Astrocyte of the spinal cord (primary cell): ENCODE data around the gene NPAS3.
A peak's percentile ranks its signal among the peaks of the same experiment; 100 is the strongest.

Experiments used
- DNase-seq: peaks from one replicate; pipeline ENCODE4 v3.0.0; 2011; ENCODE audit warnings: low read depth, low spot score
- H3K4me3 ChIP-seq: 2 replicates; pipeline ENCODE4 v1.5.1; 2011; ENCODE audit warnings: low read depth, mild to moderate bottlenecking, low read length, moderate library complexity
- in situ Hi-C: cut with HindIII; loops from 2 replicates; pipeline ENCODE4 v1.10.0; 2017; ENCODE audit warnings: low sequenced_read_pairs
- TF ChIP-seq, protein P1 (sequence below): IDR thresholded peaks from 2 replicates; pipeline ENCODE4 v1.5.1; 2012; ENCODE audit warnings: low read depth, mild to moderate bottlenecking, low read length, inconsistent platforms

NPAS3 gene

DNA sequence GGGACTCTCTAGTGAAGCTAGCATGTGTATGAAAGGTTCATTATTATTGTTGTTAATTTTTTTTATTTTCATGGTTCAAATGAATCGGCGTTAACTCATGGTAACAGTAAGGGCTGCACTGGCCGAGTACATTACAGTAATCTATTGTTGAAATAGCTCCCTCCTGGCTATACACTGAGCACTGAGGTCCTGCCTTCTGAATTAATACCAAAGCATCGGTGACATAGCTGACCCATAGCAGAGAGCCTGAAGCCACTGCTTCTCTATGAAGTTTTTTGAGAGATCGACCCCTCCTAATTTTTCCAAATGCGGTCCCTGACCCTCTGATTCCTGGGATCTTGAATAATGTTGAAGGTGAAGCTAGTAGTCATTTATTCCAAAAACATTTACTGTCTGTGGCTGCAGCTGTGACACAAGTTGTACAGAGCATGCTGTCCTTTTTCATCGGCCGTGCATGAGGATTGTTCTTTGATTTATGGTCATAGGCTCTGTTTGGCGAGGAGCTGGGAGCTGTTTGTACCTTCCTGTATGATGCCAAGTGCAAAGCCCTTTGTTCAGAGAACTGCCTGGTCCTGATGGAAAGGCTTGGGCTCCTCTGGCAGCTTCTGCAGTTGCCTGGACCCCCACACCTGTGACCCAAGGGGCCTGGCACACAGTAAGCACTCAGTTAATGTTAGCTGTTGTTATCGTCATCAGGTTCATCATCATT lies 525.7 kb downstream of the NPAS3 start:
- TF ChIP-seq, protein P1, sequence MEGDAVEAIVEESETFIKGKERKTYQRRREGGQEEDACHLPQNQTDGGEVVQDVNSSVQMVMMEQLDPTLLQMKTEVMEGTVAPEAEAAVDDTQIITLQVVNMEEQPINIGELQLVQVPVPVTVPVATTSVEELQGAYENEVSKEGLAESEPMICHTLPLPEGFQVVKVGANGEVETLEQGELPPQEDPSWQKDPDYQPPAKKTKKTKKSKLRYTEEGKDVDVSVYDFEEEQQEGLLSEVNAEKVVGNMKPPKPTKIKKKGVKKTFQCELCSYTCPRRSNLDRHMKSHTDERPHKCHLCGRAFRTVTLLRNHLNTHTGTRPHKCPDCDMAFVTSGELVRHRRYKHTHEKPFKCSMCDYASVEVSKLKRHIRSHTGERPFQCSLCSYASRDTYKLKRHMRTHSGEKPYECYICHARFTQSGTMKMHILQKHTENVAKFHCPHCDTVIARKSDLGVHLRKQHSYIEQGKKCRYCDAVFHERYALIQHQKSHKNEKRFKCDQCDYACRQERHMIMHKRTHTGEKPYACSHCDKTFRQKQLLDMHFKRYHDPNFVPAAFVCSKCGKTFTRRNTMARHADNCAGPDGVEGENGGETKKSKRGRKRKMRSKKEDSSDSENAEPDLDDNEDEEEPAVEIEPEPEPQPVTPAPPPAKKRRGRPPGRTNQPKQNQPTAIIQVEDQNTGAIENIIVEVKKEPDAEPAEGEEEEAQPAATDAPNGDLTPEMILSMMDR = no peak
- DNase-seq = no peak
- H3K4me3 ChIP-seq = no peak overlapping the region
- in situ Hi-C loops = no loop called here

DNA sequence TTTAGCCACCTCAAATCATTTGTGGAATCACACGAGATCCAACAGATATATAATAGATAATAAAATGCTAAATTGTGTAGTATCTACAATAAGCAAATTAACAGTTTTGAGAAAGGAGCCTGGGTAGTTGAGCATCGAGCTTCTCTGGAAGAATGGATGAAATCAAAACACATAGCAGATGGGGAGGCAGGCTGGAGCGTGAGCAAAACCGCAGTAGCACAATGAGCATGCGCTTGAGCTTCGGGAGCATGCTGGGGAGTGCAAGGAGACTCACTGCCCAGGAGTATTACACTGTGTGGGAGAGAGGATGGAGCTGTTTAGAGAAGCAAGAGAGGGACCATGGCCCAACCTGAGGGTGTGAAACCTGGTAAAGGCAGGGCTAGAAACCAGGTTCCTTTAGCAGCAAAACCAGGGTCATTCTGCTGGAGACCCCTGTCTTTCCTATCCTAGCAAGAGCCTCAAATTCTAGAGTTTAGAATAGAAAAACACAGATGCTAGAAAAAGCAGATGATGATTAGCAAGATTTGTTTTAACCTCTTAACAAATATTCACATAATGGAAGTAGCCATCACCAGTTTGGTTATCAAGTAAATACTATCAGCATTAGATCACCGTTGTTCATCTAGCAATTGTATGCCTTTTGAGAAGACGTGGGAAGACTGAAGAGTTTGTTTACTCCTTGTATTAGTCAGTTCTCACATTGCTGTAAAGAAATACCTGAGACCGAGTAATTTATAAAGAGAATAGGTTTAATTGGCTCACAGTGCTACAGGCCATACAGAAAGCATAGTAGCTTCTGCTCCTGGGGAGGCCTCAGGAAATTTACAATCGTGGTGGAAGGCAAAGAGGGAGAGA lies 527.4 kb downstream of the NPAS3 start:
- no peak for DNase-seq
- TF ChIP-seq, protein P1 = no peak
- no peak overlapping the region for H3K4me3 ChIP-seq
- in situ Hi-C loops = no loop called here

DNA sequence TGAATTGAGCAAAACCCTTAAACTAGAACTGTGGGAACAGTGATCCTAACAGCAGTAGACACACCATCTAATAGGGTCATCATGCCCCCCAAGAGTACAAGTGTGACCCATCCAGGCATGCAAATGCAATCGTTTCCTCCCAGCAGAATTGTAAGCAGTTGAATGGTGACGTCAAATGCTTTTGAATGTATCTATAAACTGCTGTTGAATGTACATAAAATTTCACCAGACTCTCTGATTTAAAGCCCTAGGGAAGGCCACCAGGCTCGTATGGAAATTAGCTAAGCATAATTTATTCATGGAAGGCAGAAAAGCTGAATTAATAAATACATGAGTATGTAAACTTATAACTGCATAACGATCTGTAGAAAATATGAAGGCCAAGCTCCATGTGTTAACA lies 529.3 kb downstream of the NPAS3 start:
- TF ChIP-seq, protein P1 = no peak
- in situ Hi-C loops = no loop called here
- H3K4me3 ChIP-seq = no peak overlapping the region
- no peak for DNase-seq

DNA sequence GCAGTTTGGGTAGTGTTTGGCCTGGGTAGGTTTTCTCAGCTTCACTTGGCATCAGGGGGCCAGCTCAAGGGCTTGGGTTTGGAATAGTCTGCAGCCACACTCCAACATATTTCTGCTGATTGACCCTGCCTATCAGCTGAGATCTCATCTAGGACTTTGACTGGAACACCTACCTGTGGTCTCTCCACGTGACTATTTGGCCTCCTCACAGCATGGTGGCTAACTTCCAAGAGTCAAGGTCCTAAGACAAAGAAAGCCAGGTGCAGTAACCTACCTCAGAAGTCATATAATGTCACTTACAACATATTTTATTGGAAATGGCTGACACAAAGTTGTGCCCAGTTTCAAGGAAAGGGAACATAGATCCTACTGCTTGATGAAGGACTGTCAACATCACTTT lies 531.2 kb downstream of the NPAS3 start:
- H3K4me3 ChIP-seq = no peak overlapping the region
- TF ChIP-seq, protein P1 = no peak
- DNase-seq = no peak
- in situ Hi-C loops = no loop called here

DNA sequence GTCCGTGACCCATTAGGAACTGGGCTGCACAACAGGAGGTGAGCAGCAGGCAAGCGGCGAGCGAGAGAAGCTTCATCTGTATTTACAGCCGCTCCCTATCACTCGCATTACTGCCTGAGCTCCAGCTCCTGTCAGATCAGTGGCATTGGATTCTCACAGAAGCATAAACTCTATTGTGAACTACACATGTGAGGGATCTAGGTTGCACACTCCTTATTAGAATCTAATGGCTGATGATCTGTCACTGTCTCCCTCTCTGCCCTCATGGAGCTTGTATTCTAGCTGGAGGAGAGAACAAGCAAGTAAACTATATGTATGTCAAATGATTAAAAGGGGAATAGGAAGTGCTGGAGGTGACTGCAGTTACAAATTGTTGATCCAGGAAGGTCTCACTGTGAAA lies 533.1 kb downstream of the NPAS3 start:
- H3K4me3 ChIP-seq = no peak overlapping the region
- in situ Hi-C loops = no loop called here
- TF ChIP-seq, protein P1 = no peak
- no peak for DNase-seq

DNA sequence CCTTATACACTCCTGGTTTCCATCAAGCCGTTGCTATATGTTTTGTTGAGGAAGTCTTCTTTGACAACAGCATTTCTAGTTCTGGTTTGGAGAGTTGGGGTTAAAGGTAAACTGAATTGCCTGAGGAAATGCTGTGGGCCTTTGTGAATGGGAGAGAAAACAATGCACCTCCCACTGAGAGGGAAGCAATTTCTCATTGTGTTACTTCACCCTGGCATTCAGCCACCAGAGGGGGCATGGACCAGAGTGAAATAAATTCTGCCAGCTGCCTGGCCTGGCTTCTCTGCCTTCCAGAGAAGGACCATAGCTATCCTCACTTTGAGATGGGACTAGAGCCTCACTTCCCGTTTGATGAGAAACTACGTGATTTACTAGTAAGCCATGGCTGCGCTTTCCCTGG lies 536.9 kb downstream of the NPAS3 start:
- no peak overlapping the region for H3K4me3 ChIP-seq
- peak; percentile 49 for DNase-seq
- TF ChIP-seq, protein P1 = peak; percentile 31
- in situ Hi-C loops = no loop called here
